HG02943 (cell line): Measurements from ENCODE around the gene CAMK1D.

ENCODE experiments used
- ATAC-seq: cut with Tn5 transposase; IDR thresholded peaks from one replicate; pipeline ENCODE4 v1.9.1; 2021; ENCODE audit warnings: mild to moderate bottlenecking, low read depth, moderate library complexity; ENCODE audit not compliant: unreplicated experiment

The CAMK1D gene

GRCh38 chr10:12829831-12830390, 480.6 kb downstream of the CAMK1D start:
- no peak for ATAC-seq

- ATAC-seq: no peak
Measured at GRCh38 chr10:12832096-12832495, 482.7 kb downstream of the CAMK1D start.

GRCh38 chr10:12833451-12833850, 484.1 kb downstream of the CAMK1D start:
- no peak for ATAC-seq

GRCh38 chr10:12834116-12834665, 484.8 kb downstream of the CAMK1D start:
- no peak for ATAC-seq

- ATAC-seq: no peak
Measured at GRCh38 chr10:12834721-12835120, 485.4 kb downstream of the CAMK1D start.

- no peak for ATAC-seq
Measured at GRCh38 chr10:12835709-12836108, 486.4 kb downstream of the CAMK1D start.

- no peak for ATAC-seq
Measured at GRCh38 chr10:12838366-12838765, 489.0 kb downstream of the CAMK1D start.

- ATAC-seq: no peak
Measured at GRCh38 chr10:12838995-12839927, 489.9 kb downstream of the CAMK1D start.

GRCh38 chr10:12839941-12840611, 490.7 kb downstream of the CAMK1D start:
- no peak for ATAC-seq

GRCh38 chr10:12841426-12841825, 492.1 kb downstream of the CAMK1D start:
- no peak for ATAC-seq

- no peak for ATAC-seq
Measured at GRCh38 chr10:12841826-12842225, 492.5 kb downstream of the CAMK1D start.

- ATAC-seq: no peak
Measured at GRCh38 chr10:12842310-12842709, 493.0 kb downstream of the CAMK1D start.

GRCh38 chr10:12843296-12843945, 494.1 kb downstream of the CAMK1D start:
- ATAC-seq: no peak

GRCh38 chr10:12844811-12845483, 495.6 kb downstream of the CAMK1D start:
- ATAC-seq: no peak

GRCh38 chr10:12846718-12847117, 497.4 kb downstream of the CAMK1D start:
- ATAC-seq: no peak

- ATAC-seq: no peak
Measured at GRCh38 chr10:12847361-12847975, 498.1 kb downstream of the CAMK1D start.

GRCh38 chr10:12848439-12849173, 499.3 kb downstream of the CAMK1D start:
- ATAC-seq: no peak

- ATAC-seq: no peak
Measured at GRCh38 chr10:12849319-12850181, 500.2 kb downstream of the CAMK1D start.
